Parathyroid adenoma (tissue), 2 donors: ENCODE measurements around the gene MLNR.

Experiments
- H2AFZ ChIP-seq: fragments of 300-600 bp; sonication (generic); one replicate; pipeline ENCODE4 v1.7.0; 2017; ENCODE audit warnings: antibody characterized with exemption, mild to moderate bottlenecking
- H3K27ac ChIP-seq: fragments of 300-600 bp; sonication (generic); one replicate; pipeline ENCODE4 v1.7.0; 2017
- H3K27me3 ChIP-seq: fragments of 300-600 bp; sonication (generic); one replicate; pipeline ENCODE4 v1.7.0; 2017; ENCODE audit warnings: low read length; ENCODE audit not compliant: control insufficient read depth, insufficient read depth
- H3K36me3 ChIP-seq: fragments of 300-600 bp; sonication (generic); one replicate; pipeline ENCODE4 v1.7.0; 2017; ENCODE audit warnings: low read length; ENCODE audit not compliant: control insufficient read depth, insufficient read depth
- H3K4me1 ChIP-seq: fragments of 300-600 bp; sonication (generic); one replicate; pipeline ENCODE4 v1.7.0; 2017; ENCODE audit warnings: control low read depth
- H3K4me2 ChIP-seq: fragments of 300-600 bp; sonication (generic); one replicate; pipeline ENCODE4 v1.7.0; 2017; ENCODE audit warnings: low read length
- H3K4me3 ChIP-seq: fragments of 300-600 bp; sonication (generic); one replicate; pipeline ENCODE4 v1.7.0; 2017; ENCODE audit warnings: low read depth, low read length
- H3K79me2 ChIP-seq: fragments of 300-600 bp; sonication (generic); one replicate; pipeline ENCODE4 v1.7.0; 2017; ENCODE audit warnings: control low read depth
- H3K9ac ChIP-seq: fragments of 300-600 bp; sonication (generic); one replicate; pipeline ENCODE4 v1.7.0; 2017; ENCODE audit warnings: mild to moderate bottlenecking
- H3K9me3 ChIP-seq: fragments of 300-600 bp; sonication (generic); one replicate; pipeline ENCODE4 v1.7.0; 2017; ENCODE audit warnings: low read length; ENCODE audit not compliant: control insufficient read depth
- CTCF ChIP-seq: fragments of 300-600 bp; sonication (generic); IDR thresholded peaks from one replicate; pipeline ENCODE4 v1.7.0; 2017; ENCODE audit warnings: antibody characterized with exemption, mild to moderate bottlenecking
- donor health status: primary hyperparathyroidism.

The MLNR gene

GRCh38 chr13:49221590-49221965, 1.4 kb downstream of the MLNR start:
- TF ChIP-seq CTCF: no peak
- Histone ChIP-seq H3K4me2 (no peak overlapping the region), H2AFZ (no peak overlapping the region), H3K9ac (no peak overlapping the region), H3K4me1 (no peaks in the 10 kb centered on the region), H3K27me3 (no peaks in the 10 kb centered on the region), H3K4me3 (no peak overlapping the region), H3K36me3 (no peaks in the 10 kb centered on the region), H3K9me3 (no peaks in the 10 kb centered on the region), H3K79me2 (no peaks in the 10 kb centered on the region), H3K27ac (no peak overlapping the region)

- Histone ChIP-seq H3K4me1 (no peaks in the 10 kb centered on the region), H3K9ac (no peak overlapping the region), H3K9me3 (no peaks in the 10 kb centered on the region), H2AFZ (no peak overlapping the region), H3K79me2 (no peaks in the 10 kb centered on the region), H3K27me3 (no peaks in the 10 kb centered on the region), H3K36me3 (no peaks in the 10 kb centered on the region), H3K4me3 (no peak overlapping the region), H3K27ac (no peak overlapping the region), H3K4me2 (no peak overlapping the region)
- no peak for TF ChIP-seq CTCF
These were observed 5.3 kb downstream of the MLNR start for GRCh38 chr13:49225223-49226042.

- H3K27me3 ChIP-seq: no peaks in the 10 kb centered on the region
- H2AFZ ChIP-seq: no peak overlapping the region
- H3K9ac ChIP-seq: no peak overlapping the region
- H3K27ac ChIP-seq: no peak overlapping the region
- TF ChIP-seq CTCF: no peak
- H3K4me1 ChIP-seq: no peaks in the 10 kb centered on the region
- H3K4me3 ChIP-seq: no peak overlapping the region
- no peaks in the 10 kb centered on the region for H3K36me3 ChIP-seq
- H3K9me3 ChIP-seq: no peaks in the 10 kb centered on the region
- H3K79me2 ChIP-seq: no peaks in the 10 kb centered on the region
- no peak overlapping the region for H3K4me2 ChIP-seq
These were observed 6.5 kb downstream of the MLNR start for GRCh38 chr13:49226613-49227012.

GRCh38 chr13:49234741-49235140, 14.6 kb downstream of the MLNR start:
- Histone ChIP-seq H3K4me1 (no peaks in the 10 kb centered on the region), H3K27me3 (no peaks in the 10 kb centered on the region), H3K9ac (no peak overlapping the region), H3K9me3 (no peaks in the 10 kb centered on the region), H3K79me2 (no peaks in the 10 kb centered on the region), H2AFZ (no peak overlapping the region), H3K36me3 (no peaks in the 10 kb centered on the region), H3K27ac (no peak overlapping the region), H3K4me3 (no peak overlapping the region), H3K4me2 (no peak overlapping the region)
- TF ChIP-seq CTCF: no peak

- no peak overlapping the region for H3K4me3 ChIP-seq
- no peaks in the 10 kb centered on the region for H3K4me1 ChIP-seq
- H2AFZ ChIP-seq: no peak overlapping the region
- no peaks in the 10 kb centered on the region for H3K27me3 ChIP-seq
- no peaks in the 10 kb centered on the region for H3K36me3 ChIP-seq
- H3K9ac ChIP-seq: no peak overlapping the region
- H3K9me3 ChIP-seq: no peaks in the 10 kb centered on the region
- H3K4me2 ChIP-seq: no peak overlapping the region
- no peak for TF ChIP-seq CTCF
- no peak overlapping the region for H3K27ac ChIP-seq
- H3K79me2 ChIP-seq: no peaks in the 10 kb centered on the region
These were observed 15.8 kb downstream of the MLNR start for GRCh38 chr13:49235856-49236431.
